GM19372 (cell line): ENCODE results near the gene ZDHHC7.
A peak's percentile ranks its signal among the peaks of the same experiment; 100 is the strongest.
"Not testable (repeated sequence)": the region's sequence is repeated elsewhere in the genome, so short reads cannot be mapped to it uniquely, and the experiment has no call there.

ENCODE experiments used
- ATAC-seq: cut with Tn5 transposase; IDR thresholded peaks from one replicate; pipeline ENCODE4 v1.9.1; 2021; ENCODE audit warnings: mild to moderate bottlenecking, low read depth, moderate library complexity; ENCODE audit not compliant: unreplicated experiment

Gene ZDHHC7

GRCh38 chr16:85045077-85045476 lies 33.7 kb upstream of the ZDHHC7 start:
- no peak for ATAC-seq

GRCh38 chr16:85042606-85043005 lies 31.3 kb upstream of the ZDHHC7 start:
- ATAC-seq, result no peak

- no peak for ATAC-seq
Measured at GRCh38 chr16:85042167-85042526, 30.8 kb upstream of the ZDHHC7 start.

- no peak for ATAC-seq
Measured at GRCh38 chr16:85041219-85042166, 30.2 kb upstream of the ZDHHC7 start.

- no peak for ATAC-seq
Measured at GRCh38 chr16:85040685-85041084, 29.4 kb upstream of the ZDHHC7 start.

- no peak for ATAC-seq
Measured at GRCh38 chr16:85037721-85038120, 26.4 kb upstream of the ZDHHC7 start.

- no peak for ATAC-seq
Measured at GRCh38 chr16:85037050-85037410, 25.7 kb upstream of the ZDHHC7 start.

DNA sequence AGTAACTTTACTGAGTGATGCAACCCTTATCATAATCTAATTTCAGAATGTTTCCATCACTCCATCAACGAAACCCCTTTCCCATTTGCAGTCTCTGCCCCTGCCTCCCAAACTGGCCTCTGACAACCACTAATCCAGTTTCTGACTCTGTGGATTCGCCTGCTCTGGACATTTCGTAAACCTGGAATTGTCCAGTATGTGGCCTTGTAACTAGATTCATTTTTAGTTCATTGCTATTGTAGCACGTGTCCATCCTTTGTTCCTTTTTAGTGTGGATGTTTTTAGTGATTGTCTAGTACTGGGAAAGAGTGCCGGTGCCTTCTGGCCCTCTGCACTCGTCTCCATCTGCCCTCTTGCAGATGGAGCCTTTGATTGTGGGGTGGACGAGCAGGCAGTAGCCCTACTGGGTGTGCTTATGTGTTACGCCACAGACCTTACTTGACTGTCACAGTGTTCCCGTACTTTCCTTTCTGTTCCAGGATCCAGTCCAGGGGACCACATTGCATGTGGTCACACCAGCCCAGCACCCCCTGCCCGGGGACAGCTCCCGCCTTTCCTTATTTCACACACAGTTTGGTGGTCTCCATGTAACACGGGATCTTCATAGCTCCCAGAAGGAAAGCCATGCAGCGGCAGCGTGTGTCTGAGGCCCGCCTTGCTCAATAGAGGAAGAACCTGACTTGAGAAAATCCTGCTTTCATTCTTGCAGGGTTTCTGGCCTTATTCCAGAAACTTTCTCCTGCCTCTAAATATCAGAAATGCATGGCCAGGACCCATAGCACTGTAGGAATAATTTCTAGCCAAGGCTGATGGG lies 25.1 kb upstream of the ZDHHC7 start:
- ATAC-seq, result no peak

DNA sequence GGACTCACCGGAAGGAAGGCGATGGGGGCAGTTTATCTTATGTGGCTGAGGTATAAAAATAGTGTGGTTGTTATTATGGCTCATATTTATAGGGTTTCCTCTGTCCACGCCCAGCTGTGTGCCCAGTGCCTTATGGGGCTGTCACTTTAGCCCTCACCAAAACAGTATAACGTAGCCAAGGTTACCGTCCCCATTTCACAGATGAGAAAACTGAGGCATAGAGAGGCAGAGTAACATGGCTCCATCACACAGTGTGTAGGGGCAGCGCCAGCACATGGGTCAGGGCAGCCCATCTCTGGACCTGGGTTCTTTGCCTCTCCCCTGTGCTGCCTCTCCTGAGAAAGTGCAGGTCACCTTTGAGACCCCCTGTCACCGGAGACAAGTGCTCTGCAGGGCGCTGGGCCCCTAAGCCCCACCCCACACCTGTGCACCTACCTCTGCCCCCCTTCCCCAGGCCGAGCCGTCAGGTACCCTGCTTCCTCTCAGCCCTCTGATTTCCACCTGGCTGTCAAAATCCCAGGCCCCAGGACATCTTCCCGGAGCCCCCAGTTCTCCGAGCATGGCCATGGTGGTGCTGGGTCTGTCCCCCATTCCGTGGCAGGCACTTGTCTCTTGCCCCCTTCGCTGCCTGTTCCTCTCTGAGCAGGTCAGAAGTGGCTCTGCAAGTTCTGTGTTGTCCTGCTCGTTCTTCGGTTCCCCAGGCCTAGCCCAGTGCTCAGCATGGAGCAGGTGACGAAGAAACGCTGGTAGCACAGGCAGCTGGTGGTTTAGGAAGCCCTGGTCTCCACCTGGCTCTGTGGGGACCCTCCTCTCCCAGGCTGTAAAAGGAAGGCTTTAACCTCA lies 23.5 kb upstream of the ZDHHC7 start:
- ATAC-seq, result no peak

- ATAC-seq, result no peak
Measured at GRCh38 chr16:85033171-85033570, 21.8 kb upstream of the ZDHHC7 start.

- ATAC-seq, result not testable (repeated sequence)
Measured at GRCh38 chr16:85032187-85032586, 20.9 kb upstream of the ZDHHC7 start.

GRCh38 chr16:85031451-85031850 lies 20.1 kb upstream of the ZDHHC7 start:
- no peak for ATAC-seq

- ATAC-seq, result no peak
Measured at GRCh38 chr16:85029981-85030401, 18.7 kb upstream of the ZDHHC7 start.

GRCh38 chr16:85029408-85029784 lies 18.1 kb upstream of the ZDHHC7 start:
- no peak for ATAC-seq

- ATAC-seq, result no peak
Measured at GRCh38 chr16:85028685-85029407, 17.5 kb upstream of the ZDHHC7 start.

GRCh38 chr16:85027958-85028684 lies 16.8 kb upstream of the ZDHHC7 start:
- ATAC-seq, result no peak

DNA sequence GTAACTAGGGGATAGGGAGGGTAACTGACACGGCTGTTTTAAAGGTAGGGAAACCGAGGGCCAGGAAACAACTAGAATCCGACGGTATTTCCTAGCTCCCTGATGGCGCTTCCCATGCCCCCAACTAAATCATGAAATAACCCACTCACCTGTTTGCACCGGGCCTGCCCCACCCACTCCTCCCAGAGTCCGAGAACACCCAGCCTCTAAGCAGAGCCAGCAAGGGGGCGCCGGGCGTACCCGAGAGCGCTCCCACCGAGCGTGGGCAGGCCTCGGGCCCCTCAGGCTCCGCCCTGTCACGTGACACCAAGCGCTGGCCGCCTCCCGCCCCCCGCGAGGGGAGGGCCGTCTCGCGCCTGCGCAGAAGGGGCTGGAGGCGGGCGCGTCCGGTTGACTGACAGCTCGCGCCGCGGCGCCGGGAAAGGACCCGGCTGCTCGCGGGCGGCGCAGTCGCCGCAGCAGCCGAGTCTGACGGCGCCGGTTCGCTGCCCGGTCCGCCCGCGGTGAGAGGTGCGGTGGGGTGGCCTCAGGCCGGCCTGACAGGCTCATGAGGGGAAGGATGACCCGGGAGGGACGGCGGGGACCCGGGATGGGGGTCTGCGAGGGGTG lies 16.1 kb upstream of the ZDHHC7 start, which contains the start of gene KIAA0513:
Gene KIAA0513, plus strand, starts transcription at position 447 of the 609 bp plus-strand sequence. CDS start 39,277 bp downstream, outside the sequence.
- ATAC-seq, result peak; percentile 88

DNA sequence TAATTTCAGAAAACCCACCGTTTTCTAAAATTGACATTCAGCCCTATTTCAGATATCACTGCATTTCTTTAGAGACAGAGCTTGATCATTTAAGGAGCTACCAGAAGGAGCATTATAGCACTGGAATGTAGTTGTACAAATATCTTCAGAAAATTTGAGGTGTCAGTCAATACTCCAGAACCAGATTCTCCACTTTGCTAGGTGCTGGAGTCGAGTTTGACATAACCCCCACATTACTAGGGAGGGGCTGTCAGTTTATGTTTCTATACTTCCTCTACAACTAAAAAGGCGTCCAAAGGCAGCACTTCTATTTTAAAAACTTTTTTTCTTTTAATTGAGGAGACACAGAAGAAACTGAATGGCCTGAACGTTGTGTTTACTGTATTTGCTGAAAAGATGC lies 15.4 kb upstream of the ZDHHC7 start:
- ATAC-seq, result no peak
